Erythroblast (primary cell): ENCODE measurements around the gene ATP6V0C.

ENCODE experiments used
- GATA1 ChIP-seq: IDR thresholded peaks from 2 replicates; pipeline ENCODE4 v1.6.1; 2011; ENCODE audit warnings: low read depth, mild to moderate bottlenecking, control low read depth, low read length, moderate library complexity
- POLR2A ChIP-seq: IDR thresholded peaks from 2 replicates; pipeline ENCODE4 v1.6.1; 2011; ENCODE audit warnings: mild to moderate bottlenecking, low read length

DNA sequence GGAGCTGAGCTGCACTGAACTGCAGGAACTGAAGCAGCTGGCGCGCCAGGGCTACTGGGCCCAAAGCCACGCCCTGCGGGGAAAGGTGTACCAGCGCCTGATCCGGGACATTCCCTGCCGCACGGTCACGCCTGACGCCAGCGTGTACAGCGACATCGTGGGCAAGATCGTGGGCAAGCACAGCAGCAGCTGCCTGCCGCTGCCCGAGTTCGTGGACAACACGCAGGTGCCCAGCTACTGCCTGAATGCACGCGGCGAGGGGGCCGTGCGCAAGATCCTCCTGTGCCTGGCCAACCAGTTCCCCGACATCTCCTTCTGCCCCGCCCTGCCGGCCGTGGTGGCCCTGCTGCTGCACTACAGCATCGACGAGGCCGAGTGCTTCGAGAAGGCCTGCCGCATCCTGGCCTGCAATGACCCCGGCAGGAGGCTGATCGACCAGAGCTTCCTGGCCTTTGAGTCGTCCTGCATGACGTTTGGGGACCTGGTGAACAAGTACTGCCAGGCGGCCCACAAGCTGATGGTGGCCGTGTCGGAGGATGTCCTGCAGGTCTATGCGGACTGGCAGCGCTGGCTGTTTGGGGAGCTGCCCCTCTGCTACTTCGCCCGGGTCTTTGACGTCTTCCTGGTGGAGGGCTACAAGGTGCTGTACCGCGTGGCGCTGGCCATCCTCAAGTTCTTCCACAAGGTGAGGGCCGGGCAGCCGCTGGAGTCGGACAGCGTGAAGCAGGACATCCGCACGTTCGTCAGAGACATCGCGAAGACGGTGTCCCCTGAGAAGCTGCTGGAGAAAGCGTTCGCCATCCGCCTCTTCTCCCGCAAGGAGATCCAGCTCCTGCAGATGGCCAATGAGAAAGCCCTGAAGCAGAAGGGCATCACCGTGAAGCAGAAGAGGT, 17.3 kb upstream of the ATP6V0C start:
- TF ChIP-seq POLR2A (no peak), GATA1 (no peak)
